Panc1 (cell line): ENCODE results near the gene INPP5B. TPM values are rescaled to one million over a fixed set of nuclear protein-coding genes. Genes with fewer than 3 reads are reported as not detected.

Experiments used
- ATAC-seq: fragments of 200-7000 bp; cut with Tn5 transposase; 2 replicates; pipeline ENCODE4 v1.9.1; 2020; ENCODE audit warnings: mild to moderate bottlenecking, moderate library complexity
- BruUV-seq: library from RNA; stranded (reverse); fragments of 400-500 nt; replicated peaks from 2 replicates; lab custom pipeline; 2021; lab: Mats Ljungman, UMichigan
- CTCF ChIA-PET: fragments of 300-600 bp; sonication (Branson Sonifier 250); formaldehyde crosslinking; loops from one replicate; lab custom pipeline; 2022; ENCODE audit warnings: antibody characterized with exemption; lab: Charles Lee
- POLR2A ChIA-PET: fragments of 300-600 bp; sonication (Branson Sonifier 250); formaldehyde crosslinking; loops from one replicate; lab custom pipeline; 2022; ENCODE audit warnings: antibody characterized with exemption; lab: Charles Lee
- DNase-seq: peaks from one replicate; pipeline ENCODE4 v3.0.0-alpha.2; 2010; ENCODE audit warnings: low read depth, low spot score
- H3K27ac ChIP-seq: 2 replicates; pipeline ENCODE4 v1.5.1; 2011; ENCODE audit warnings: mild to moderate bottlenecking, low read length, inconsistent platforms
- H3K27me3 ChIP-seq: fragments of 200-500 bp; sonication (Bioruptor generic); 2 replicates; pipeline ENCODE4 v1.6.0; 2014; ENCODE audit warnings: low read length, inconsistent platforms; ENCODE audit not compliant: control insufficient read depth, insufficient read depth
- H3K36me3 ChIP-seq: fragments of 200-500 bp; sonication (Bioruptor generic); 2 replicates; pipeline ENCODE4 v1.5.1; 2014; ENCODE audit warnings: inconsistent platforms, mild to moderate bottlenecking, low read length, moderate library complexity; ENCODE audit not compliant: control insufficient read depth, insufficient read depth
- H3K4me1 ChIP-seq: 2 replicates; pipeline ENCODE4 v1.5.1; 2011; ENCODE audit warnings: inconsistent platforms, mild to moderate bottlenecking, low read length, moderate library complexity; ENCODE audit not compliant: control insufficient read depth, insufficient read depth
- H3K4me3 ChIP-seq, 2 experiments: 2 replicates each; pipeline ENCODE4 v1.5.1; 2011 to 2012; ENCODE audit warnings: low read depth in 2 of 2, low read length in 2 of 2, mild to moderate bottlenecking in 2 of 2, inconsistent platforms in 1 of 2, moderate library complexity in 1 of 2
- H3K9me3 ChIP-seq: fragments of 200-500 bp; sonication (Bioruptor generic); 2 replicates; pipeline ENCODE4 v1.5.1; 2014; ENCODE audit warnings: low read depth, mild to moderate bottlenecking, inconsistent platforms, low read length, moderate library complexity; ENCODE audit not compliant: control insufficient read depth, insufficient read depth
- POLR2AphosphoS5 ChIP-seq: IDR thresholded peaks from 2 replicates; pipeline ENCODE4 v1.6.1; 2012; ENCODE audit warnings: mild to moderate bottlenecking, low read depth, low read length, moderate library complexity
- SIN3A ChIP-seq: IDR thresholded peaks from 2 replicates; pipeline ENCODE4 v1.6.1; 2012; ENCODE audit warnings: low read depth, mild to moderate bottlenecking, low read length, moderate library complexity, borderline replicate concordance; ENCODE audit not compliant: insufficient read depth
- TCF7L2 ChIP-seq: IDR thresholded peaks from 2 replicates; pipeline ENCODE4 v1.6.1; 2011; ENCODE audit warnings: mild to moderate bottlenecking, low read depth, low read length, inconsistent platforms
- in situ Hi-C: cut with HindIII; loops from 2 replicates; pipeline ENCODE4 v1.10.0; 2016; ENCODE audit warnings: low sequenced_read_pairs, low pct_unique_long_range_greater_than_20kb
- intact Hi-C: fragments of 100-400 bp; cut with micrococcal nuclease; formaldehyde crosslinking; loops from one replicate; pipeline ENCODE4 v1.10.0; 2022; ENCODE audit not compliant: unreplicated experiment
- total RNA-seq: library from RNA; stranded (reverse); gene quantifications from one replicate; pipeline ENCODE4 v1.2.1, GENCODE V29; 2021; ENCODE audit not compliant: unreplicated experiment
- TF ChIP-seq, protein P1 (sequence below): fragments of 450-650 bp; IDR thresholded peaks from 2 replicates; pipeline ENCODE4 v1.5.1; 2017; ENCODE audit warnings: mild to moderate bottlenecking
- TF ChIP-seq, protein P2 (sequence below), 2 experiments: IDR thresholded peaks; 2 replicates each; pipeline ENCODE4 v1.6.1; 2011 to 2012; ENCODE audit warnings: low read depth in 2 of 2, control low read depth in 1 of 2, low read length in 1 of 2, mild to moderate bottlenecking in 1 of 2, moderate library complexity in 1 of 2; ENCODE audit not compliant: insufficient read depth in 1 of 2

The INPP5B gene
- total RNA-seq, 1 experiment from 2014 or later, result 17.7 TPM

DNA sequence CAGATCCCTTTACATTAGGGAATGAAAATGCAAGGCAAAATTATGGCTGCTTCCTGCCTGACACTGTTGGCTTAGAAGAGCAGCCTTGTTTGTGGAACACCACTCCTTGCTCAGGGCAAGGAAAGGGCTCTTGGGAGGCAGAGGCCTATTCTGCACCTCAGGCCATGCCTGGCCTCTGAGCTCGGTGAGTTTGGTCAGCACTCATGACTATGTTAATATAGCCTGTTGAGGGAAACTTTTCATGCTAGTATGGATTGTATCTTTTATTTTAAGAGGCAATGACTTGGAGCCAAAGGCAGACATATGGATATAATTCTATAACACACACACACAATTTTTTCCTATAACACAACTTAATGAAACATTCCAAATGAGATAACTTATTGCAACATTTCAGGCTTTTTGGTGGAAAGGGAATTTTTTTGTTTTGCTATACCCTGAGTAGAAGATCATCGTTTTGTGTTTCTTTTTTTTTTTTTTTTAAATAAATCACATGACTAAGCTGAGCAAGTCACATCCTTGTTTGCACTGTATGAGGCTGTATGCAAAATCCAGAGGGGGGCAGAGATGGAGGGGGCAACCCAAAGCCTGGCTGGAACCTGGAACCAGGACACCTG, 133.2 kb downstream of the INPP5B start:
- Histone ChIP-seq H3K27ac (no peak overlapping the region), H3K4me3 (no peak overlapping the region), H3K36me3 (peaks cover 13% of the 10 kb centered on the region), H3K27me3 (no peaks in the 10 kb centered on the region), H3K4me1 (peaks cover 23% of the 10 kb centered on the region), H3K9me3 (no peaks in the 10 kb centered on the region)
- intact Hi-C loops (no loop called here), in situ Hi-C loops (no loop called here)
- TF ChIP-seq, protein P1, sequence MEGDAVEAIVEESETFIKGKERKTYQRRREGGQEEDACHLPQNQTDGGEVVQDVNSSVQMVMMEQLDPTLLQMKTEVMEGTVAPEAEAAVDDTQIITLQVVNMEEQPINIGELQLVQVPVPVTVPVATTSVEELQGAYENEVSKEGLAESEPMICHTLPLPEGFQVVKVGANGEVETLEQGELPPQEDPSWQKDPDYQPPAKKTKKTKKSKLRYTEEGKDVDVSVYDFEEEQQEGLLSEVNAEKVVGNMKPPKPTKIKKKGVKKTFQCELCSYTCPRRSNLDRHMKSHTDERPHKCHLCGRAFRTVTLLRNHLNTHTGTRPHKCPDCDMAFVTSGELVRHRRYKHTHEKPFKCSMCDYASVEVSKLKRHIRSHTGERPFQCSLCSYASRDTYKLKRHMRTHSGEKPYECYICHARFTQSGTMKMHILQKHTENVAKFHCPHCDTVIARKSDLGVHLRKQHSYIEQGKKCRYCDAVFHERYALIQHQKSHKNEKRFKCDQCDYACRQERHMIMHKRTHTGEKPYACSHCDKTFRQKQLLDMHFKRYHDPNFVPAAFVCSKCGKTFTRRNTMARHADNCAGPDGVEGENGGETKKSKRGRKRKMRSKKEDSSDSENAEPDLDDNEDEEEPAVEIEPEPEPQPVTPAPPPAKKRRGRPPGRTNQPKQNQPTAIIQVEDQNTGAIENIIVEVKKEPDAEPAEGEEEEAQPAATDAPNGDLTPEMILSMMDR, result no peak
- TF ChIP-seq SIN3A, result no peak
- no peak for TF ChIP-seq POLR2AphosphoS5
- TF ChIP-seq TCF7L2, result no peak
- DNase-seq, result no peak
- POLR2A ChIA-PET, result interaction anchor here (0.6 kb wide), 1 partner anchor 63 kb away, joined by 6 read pairs; no protein-coding TSS in a partner anchor
- no peak for ATAC-seq
- CTCF ChIA-PET, result no interaction called here
- TSS peak; percentile 28 for BruUV-seq

GRCh38 chr1:37811027-37811655, 135.7 kb downstream of the INPP5B start:
- peaks cover 29% of the 10 kb centered on the region for H3K4me1 ChIP-seq
- intact Hi-C loops (loop anchor here (1.0 kb wide), 1 partner anchor 49 kb away; no protein-coding TSS in a partner anchor), in situ Hi-C loops (no loop called here)
- no peak overlapping the region for H3K4me3 ChIP-seq
- POLR2A ChIA-PET, result no interaction called here
- ATAC-seq (peak; percentile 52), DNase-seq (peak; percentile 73)
- H3K36me3 ChIP-seq, result peaks cover 13% of the 10 kb centered on the region
- peak overlapping the region; percentile 58; the same call in 1 of the 2 replicates for H3K27ac ChIP-seq
- no peaks in the 10 kb centered on the region for H3K27me3 ChIP-seq
- no peaks in the 10 kb centered on the region for H3K9me3 ChIP-seq
- TF ChIP-seq, protein P2, sequence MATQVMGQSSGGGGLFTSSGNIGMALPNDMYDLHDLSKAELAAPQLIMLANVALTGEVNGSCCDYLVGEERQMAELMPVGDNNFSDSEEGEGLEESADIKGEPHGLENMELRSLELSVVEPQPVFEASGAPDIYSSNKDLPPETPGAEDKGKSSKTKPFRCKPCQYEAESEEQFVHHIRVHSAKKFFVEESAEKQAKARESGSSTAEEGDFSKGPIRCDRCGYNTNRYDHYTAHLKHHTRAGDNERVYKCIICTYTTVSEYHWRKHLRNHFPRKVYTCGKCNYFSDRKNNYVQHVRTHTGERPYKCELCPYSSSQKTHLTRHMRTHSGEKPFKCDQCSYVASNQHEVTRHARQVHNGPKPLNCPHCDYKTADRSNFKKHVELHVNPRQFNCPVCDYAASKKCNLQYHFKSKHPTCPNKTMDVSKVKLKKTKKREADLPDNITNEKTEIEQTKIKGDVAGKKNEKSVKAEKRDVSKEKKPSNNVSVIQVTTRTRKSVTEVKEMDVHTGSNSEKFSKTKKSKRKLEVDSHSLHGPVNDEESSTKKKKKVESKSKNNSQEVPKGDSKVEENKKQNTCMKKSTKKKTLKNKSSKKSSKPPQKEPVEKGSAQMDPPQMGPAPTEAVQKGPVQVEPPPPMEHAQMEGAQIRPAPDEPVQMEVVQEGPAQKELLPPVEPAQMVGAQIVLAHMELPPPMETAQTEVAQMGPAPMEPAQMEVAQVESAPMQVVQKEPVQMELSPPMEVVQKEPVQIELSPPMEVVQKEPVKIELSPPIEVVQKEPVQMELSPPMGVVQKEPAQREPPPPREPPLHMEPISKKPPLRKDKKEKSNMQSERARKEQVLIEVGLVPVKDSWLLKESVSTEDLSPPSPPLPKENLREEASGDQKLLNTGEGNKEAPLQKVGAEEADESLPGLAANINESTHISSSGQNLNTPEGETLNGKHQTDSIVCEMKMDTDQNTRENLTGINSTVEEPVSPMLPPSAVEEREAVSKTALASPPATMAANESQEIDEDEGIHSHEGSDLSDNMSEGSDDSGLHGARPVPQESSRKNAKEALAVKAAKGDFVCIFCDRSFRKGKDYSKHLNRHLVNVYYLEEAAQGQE (IDR thresholded peaks at IDR 0.05; ENCODE audit: insufficient read depth in 1 of 2, low read depth in 2 of 2, low read length in 1 of 2), result no peak
- TF ChIP-seq, protein P1, result peak; percentile 96
- CTCF ChIA-PET, result no interaction called here
- BruUV-seq, result no TSS peak

Other genes with a start within 250 kb of the INPP5B start
- 2.8 TPM for gene EPHA10, start 181.9 kb downstream of the INPP5B start, total RNA-seq
- gene MANEAL, start 153.2 kb downstream of the INPP5B start, total RNA-seq, result 29.7 TPM
- 77.2 TPM for gene C1orf122, start 139.3 kb downstream of the INPP5B start, total RNA-seq
- 24.0 TPM for gene YRDC, start 138.8 kb downstream of the INPP5B start, total RNA-seq
- gene MTF1, start 87.5 kb downstream of the INPP5B start, total RNA-seq, result 26.2 TPM
- 85.8 TPM for gene SF3A3, start 43.0 kb upstream of the INPP5B start, total RNA-seq
- 23.4 TPM for gene FHL3, start 58.5 kb upstream of the INPP5B start, total RNA-seq
- gene UTP11, start 65.7 kb upstream of the INPP5B start, total RNA-seq, result 53.8 TPM
- 0.08 TPM for gene POU3F1, start 99.7 kb upstream of the INPP5B start, total RNA-seq